GM18517 (cell line): ENCODE measurements around the gene KDM6B.
"Not testable (repeated sequence)": the region's sequence is repeated elsewhere in the genome, so short reads cannot be mapped to it uniquely, and the experiment has no call there.

Source experiments
- ATAC-seq: cut with Tn5 transposase; IDR thresholded peaks from one replicate; pipeline ENCODE4 v1.9.1; 2021; ENCODE audit warnings: mild to moderate bottlenecking, moderate library complexity; ENCODE audit not compliant: unreplicated experiment

Gene KDM6B

DNA sequence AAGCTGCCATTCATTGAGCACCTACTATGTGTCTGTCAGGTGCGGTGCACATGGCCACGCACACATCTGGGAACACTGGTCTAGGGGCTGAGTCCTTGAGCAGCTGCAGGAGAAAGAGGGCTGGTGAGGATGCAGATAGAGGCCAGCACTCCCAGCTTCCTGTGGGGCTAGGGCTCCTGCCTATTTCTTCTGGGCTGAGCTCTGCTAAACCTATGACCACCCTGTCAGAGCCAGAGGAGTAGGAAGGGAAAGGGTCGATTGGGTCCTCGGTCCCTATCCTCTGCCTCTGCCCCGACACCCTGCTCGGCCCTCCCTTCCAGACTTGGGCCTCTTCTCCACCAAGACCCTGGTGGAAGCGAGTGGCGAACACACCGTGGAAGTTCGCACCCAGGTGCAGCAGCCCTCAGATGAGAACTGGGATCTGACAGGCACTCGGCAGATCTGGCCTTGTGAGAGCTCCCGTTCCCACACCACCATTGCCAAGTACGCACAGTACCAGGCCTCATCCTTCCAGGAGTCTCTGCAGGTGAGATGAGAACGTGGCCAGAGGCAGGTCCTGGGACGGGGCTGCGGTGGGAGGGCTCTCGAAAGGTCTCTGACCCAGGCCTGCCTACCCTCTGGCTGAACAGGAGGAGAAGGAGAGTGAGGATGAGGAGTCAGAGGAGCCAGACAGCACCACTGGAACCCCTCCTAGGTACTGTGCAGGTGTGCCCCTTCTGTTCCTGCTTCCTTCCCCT, 16.9 kb downstream of the KDM6B start:
- no peak for ATAC-seq

DNA sequence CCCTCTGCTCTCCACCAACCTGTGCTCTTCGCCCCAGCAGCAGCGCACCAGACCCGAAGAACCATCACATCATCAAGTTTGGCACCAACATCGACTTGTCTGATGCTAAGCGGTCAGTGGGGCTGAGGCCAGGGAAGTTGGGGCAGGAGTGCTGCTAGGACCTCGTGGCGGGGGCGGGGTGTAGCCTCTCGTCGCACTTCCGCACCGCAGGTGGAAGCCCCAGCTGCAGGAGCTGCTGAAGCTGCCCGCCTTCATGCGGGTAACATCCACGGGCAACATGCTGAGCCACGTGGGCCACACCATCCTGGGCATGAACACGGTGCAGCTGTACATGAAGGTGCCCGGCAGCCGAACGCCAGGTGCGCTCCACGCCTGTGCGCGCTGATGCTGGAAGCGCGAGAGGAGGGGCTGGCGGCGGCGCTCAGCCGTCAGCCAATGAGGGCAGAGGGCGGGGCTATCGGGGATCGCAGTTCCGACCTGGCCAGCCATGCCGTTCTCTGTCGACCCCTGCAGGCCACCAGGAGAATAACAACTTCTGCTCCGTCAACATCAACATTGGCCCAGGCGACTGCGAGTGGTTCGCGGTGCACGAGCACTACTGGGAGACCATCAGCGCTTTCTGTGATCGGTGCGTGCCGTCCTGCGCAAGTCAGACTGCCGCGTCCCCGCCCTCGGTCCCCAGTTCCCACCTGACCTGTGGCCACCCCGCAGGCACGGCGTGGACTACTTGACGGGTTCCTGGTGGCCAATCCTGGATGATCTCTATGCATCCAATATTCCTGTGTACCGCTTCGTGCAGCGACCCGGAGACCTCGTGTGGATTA, 17.6 kb downstream of the KDM6B start:
- peak; percentile 74 for ATAC-seq

DNA sequence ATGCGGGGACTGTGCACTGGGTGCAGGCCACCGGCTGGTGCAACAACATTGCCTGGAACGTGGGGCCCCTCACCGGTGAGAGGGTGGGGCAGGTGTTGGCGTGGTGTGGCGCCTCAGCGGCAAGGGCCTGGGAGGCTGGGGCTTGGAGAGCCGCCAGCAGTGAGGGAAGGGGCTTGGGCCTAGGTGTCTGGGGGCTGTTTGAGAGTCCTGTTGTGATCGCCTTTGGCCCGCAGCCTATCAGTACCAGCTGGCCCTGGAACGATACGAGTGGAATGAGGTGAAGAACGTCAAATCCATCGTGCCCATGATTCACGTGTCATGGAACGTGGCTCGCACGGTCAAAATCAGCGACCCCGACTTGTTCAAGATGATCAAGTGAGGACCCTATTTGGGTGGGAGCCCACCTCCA, 18.2 kb downstream of the KDM6B start:
- ATAC-seq = no peak

DNA sequence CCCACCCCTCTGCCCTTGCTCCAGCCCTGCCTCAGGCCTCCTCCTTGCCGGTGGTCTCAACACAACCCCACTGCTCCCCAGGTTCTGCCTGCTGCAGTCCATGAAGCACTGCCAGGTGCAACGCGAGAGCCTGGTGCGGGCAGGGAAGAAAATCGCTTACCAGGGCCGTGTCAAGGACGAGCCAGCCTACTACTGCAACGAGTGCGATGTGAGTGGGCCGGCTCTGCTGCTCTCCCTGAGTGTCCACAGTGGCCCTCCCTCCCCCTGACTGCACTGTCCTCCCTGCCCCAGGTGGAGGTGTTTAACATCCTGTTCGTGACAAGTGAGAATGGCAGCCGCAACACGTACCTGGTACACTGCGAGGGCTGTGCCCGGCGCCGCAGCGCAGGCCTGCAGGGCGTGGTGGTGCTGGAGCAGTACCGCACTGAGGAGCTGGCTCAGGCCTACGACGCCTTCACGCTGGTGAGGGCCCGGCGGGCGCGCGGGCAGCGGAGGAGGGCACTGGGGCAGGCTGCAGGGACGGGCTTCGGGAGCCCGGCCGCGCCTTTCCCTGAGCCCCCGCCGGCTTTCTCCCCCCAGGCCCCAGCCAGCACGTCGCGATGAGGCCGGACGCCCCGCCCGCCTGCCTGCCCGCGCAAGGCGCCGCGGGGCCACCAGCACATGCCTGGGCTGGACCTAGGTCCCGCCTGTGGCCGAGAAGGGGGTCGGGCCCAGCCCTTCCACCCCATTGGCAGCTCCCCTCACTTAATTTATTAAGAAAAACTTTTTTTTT, 19.1 kb downstream of the KDM6B start:
- no peak for ATAC-seq

DNA sequence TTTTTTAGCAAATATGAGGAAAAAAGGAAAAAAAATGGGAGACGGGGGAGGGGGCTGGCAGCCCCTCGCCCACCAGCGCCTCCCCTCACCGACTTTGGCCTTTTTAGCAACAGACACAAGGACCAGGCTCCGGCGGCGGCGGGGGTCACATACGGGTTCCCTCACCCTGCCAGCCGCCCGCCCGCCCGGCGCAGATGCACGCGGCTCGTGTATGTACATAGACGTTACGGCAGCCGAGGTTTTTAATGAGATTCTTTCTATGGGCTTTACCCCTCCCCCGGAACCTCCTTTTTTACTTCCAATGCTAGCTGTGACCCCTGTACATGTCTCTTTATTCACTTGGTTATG, 19.6 kb downstream of the KDM6B start:
- no peak for ATAC-seq

DNA sequence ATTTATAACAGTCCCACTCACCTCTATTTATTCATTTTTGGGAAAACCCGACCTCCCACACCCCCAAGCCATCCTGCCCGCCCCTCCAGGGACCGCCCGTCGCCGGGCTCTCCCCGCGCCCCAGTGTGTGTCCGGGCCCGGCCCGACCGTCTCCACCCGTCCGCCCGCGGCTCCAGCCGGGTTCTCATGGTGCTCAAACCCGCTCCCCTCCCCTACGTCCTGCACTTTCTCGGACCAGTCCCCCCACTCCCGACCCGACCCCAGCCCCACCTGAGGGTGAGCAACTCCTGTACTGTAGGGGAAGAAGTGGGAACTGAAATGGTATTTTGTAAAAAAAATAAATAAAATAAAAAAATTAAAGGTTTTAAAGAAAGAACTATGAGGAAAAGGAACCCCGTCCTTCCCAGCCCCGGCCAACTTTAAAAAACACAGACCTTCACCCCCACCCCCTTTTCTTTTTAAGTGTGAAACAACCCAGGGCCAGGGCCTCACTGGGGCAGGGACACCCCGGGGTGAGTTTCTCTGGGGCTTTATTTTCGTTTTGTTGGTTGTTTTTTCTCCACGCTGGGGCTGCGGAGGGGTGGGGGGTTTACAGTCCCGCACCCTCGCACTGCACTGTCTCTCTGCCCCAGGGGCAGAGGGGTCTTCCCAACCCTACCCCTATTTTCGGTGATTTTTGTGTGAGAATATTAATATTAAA, 20.2 kb downstream of the KDM6B start:
- ATAC-seq = no peak

DNA sequence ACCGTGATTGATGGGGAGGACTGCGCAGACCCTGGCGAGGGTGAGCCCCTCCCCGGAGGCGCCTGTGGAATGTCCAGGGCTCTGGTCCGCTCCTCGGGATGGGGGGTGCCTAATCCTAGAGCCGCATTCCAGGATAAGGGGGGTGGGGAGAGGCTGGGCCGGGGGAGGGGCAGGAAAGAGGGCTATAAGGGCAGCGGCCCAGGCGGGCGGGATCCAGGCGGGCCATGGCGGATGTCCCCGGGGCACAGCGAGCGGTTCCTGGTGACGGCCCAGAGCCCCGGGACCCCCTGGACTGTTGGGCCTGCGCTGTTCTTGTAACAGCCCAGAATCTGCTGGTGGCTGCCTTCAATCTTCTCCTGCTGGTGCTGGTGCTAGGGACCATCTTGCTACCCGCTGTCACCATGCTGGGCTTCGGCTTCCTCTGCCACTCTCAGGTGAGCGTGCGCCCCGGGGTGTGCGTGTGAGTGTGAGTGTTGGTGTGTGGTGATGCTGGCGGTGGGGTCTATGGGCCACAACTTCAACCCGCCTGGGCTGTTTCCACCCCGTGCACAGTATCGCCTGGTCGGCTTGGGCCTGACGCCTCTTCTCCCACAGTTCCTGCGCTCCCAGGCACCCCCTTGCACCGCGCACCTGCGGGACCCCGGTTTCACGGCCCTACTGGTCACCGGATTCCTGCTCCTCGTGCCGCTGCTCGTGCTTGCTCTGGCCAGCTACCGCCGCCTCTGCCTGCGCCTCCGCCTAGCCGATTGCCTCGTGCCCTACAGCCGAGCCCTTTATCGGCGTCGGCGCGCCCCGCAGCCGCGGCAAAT, 21.0 kb downstream of the KDM6B start, which contains the start of gene TMEM88:
Gene TMEM88, plus strand, starts transcription at position 216 of the 809 bp plus-strand sequence. Its CDS starts 9 bp downstream, at position 225.
- no peak for ATAC-seq

DNA sequence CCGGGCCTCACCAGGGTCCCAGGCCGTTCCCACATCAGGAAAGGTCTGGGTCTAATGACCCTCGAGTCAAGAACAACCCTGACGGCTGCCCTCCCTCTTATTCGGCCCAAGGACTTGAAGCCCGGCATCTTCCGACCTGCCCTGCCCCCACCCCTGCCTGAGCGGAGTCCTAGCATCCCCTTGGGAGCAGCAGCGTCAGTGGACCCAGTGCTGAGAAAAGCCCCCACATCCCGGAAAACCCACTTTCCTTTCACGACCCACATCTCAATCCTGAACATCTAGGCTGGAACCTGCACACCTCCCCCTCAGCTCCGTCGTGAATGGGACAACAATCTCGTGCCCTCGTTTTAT, 21.6 kb downstream of the KDM6B start:
- ATAC-seq = no peak

DNA sequence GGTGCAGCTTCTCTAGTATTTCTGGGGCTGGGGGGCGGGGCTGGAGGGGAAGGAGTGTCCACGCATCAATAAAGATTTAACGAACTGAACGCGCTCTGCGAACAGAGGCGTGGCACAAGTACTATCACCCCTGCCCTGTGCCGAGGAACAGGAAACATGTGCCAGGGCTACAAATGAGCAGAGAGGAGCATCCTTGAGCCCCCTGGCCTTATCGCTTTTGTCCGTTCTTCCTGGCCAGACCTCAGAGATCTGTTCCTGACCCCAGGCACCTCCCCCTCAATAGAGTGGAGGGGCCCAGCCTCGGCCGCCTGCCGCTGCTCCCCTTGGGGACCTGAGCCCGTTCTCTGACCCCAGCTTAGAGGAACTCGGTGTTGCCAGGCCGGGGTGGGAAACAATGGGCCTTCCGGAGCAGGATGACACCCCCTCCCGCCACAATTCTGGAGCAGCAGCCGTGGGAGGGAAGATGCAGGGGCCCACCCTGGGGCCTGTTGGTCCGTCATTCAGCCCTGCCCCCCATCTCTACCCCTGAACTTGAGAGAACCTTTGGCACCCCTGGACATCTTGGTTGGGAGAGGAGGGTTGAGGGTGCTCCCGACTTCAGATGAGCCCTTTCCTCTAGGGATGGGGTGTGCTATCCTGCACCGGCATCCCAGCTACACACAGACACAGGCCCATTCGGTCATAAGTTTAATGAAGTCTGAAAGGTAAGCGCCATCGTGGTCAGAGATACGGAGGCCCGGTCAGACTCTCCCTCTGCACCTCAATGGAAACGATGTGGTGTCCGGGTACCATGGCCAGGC, 22.2 kb downstream of the KDM6B start:
- no peak for ATAC-seq

DNA sequence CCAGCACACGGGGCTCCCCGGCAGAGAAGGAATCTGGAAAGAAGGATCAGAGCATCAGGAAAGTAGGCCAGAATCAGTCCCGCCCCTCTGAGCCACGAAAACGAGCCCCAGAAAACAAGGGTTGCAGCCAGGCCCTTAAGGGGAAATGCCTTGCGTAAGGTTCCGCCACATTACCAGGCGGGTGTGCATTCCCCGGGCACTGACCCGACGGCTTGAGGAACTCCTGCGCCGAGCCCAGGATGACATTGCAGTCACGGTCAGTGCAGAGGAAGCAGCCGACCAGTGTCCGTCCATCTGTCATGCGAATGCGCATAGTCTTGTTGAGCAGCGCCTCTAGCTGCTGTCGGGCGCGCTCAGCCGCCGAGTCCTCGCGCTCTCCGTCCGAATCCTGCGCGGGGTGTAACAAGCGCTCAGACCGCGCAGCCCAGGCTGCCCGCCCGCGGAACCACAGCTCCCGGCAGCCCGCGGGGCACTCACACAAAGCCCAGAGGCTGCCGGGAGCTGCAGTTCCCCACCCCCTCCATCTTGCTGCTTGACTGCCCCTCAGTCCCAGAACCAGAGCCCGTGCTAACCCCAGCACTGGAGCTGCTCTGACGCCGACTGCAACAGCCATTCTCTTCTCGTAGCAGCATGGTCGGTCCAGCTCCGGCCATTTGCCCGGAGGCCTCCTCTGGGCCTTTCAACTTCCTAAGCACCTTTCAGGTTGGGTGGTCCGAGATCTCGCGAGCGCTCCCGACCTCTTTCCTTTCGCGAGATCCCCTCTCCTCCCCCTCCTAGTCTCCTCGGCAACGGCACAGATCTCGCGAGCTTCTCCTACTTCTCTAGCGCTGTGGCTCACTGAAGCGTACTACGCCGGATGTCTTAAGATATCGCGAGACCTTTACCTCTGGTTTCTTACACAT, 23.0 kb downstream of the KDM6B start, which contains the start of gene NAA38:
Gene NAA38, minus strand, starts transcription at position 749 of the 902 bp plus-strand sequence. Its CDS starts 96 bp downstream, at position 653.
- peak; percentile 79 for ATAC-seq

DNA sequence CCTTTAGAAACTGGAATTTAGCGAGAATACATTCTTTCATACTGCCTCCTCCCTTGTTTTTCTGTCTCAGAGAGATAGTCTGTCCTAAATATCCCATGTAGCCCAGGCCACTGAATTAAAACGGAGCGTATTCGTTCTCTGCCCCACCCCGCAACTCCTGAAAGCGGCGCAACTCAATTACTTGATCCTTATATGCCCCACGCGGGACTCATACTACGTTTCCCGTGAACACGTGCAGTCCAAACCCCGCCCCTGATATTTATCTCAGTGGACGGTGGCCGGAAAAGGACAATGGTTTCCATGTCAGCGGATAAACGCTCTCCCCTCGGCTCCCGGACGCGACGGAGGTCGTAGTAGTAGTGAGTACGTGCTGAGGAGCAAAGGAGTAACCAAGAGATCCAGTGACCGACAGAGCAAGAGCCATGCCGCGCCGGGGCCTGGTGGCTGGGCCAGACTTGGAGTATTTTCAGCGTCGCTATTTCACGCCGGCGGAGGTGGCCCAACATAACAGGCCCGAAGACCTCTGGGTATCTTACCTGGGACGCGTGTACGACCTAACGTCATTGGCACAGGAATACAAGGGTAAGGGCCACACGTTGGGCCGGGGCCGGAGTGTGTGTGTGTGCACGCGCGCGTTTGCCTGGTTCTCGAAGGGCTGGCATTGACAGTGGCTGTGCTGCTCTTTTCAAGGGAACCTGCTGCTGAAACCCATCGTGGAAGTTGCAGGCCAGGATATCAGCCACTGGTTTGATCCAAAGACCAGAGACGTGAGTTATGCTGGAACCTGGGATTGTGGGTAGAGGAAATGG, 23.9 kb downstream of the KDM6B start, which contains the start of gene CYB5D1:
Gene CYB5D1, plus strand, starts transcription at position 291 of the 809 bp plus-strand sequence. Its CDS starts 132 bp downstream, at position 423.
- ATAC-seq = peak; percentile 41

DNA sequence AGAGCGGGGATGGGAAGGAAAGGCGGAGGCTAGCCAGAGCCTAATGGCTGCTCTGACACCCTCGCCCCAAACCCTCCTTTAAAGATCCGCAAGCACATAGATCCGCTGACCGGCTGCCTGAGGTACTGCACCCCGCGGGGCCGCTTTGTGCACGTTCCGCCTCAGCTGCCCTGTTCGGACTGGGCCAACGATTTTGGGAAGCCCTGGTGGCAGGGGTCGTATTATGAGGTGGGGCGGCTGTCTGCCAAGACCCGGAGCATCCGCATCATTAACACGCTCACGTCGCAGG, 24.4 kb downstream of the KDM6B start:
- ATAC-seq = no peak

DNA sequence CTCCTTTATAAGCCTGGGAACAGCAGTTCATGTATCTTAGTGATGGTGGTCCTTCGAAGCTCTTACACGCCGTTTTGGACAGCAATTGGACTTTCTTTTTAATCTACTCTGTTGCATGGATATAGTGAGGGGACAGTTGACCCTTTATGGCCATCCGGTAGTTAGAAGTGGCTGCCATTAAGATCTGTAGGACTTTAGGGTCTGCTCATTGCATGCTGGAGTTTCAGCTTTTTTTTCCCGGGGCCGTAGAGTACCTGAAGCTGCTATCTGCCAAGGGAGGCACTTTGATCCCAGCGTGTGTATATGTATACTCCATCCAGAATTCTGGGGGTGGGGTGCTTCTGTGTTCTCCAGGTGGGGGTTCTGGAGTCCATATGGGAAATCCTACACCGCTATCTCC, 25.0 kb downstream of the KDM6B start:
- ATAC-seq = no peak

DNA sequence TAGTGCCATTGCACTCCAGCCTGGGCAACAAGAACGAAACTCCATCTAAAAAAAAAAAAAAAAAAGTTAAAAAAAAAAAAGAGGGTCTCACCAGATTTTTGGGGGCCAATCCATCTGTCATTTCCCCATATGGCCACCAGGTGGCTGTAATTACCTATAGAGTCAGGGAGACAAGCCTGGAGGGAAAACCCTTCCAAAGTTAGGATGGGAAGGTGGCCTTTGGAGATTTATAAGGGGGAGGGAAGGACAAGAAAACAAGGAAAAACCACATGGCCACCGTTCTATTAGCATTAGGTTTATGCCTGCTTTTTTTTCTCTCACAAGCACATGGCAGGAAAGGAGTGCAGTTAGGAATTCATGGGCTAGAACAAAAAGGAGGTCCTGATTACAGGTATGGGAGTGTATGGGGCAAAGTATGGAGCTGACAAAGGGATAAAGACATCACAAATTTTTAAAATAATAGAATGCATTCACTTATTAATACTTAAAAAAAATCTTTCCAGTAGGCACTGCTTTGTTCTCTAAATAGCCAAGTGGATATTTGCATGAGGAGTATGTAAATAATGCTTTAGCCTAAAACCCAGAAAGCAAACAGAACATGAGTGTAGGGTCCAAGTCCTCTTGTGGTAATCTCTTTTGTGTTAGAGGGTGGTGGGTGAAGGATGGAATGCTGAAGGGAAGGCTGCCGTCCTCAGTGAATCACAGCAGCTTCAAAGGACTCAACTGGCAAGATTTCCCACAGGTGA, 28.8 kb downstream of the KDM6B start:
- no peak for ATAC-seq

DNA sequence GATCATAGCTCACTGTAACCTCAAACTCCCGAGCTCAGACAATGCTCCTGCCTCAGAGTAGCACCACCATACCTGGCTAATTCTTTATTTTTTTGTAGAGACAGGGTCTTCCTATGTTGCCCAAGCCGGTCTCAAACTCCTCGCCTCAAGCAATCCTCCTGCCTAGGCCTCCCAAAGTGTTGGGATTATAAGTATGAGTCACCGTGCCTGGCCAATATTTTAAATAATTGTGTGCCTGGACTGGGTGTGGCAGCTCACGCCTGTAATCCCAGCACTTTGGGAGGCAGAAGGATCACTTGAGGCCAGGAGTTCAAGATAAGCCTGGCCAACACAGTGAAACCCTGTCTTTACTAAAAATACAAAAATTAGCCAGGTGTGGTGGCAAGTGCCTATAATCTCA, 30.4 kb downstream of the KDM6B start:
- ATAC-seq = not testable (repeated sequence)

DNA sequence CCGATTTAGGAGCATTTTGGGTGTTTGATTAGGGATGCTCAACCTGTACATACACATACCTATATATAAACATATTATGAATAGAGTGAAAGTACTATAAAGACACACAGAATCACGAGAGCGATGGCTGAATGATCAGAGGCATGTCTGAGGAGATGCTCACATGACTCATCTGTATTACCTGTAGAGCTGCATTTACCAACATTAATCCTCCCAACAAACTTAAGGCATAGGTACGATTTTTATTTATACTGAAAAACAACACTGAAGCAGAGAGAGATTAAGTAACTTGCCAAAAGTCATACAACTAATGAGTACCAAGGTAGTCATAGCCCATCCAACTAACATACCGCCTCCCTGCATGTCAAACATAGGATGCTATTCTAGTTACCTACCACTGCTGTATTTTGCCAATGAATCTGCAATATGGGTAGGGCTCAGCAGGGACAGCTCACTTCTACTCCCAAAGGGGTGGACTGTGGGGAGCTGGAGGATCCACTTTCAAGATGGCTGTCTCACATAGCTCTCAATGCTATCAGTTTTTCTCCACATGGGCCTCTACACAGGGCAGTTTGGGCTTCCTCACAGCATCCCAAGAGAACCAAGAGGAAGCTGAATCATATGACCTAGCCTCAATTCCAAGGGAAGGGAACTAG, 31.1 kb downstream of the KDM6B start:
- ATAC-seq = no peak
